Tibial artery (tissue), 4 donors: ENCODE measurements around the gene FARS2.

Experiments used
- DNase-seq, 2 donors: peaks; one replicate each; pipeline ENCODE4 v3.0.0-alpha.2; 2019
- H3K27ac ChIP-seq, 2 donors: fragments of 200-600 bp; sonication (generic) in 1 of 2; 1 replicate in 1 of 2; 2 replicates in 1 of 2; pipeline ENCODE4 v1.5.1; 2018 to 2019; ENCODE audit warnings: mild to moderate bottlenecking in 1 of 2
- H3K27me3 ChIP-seq, 2 donors: fragments of 200-600 bp; sonication (generic) in 1 of 2; one replicate each; pipeline versions ENCODE4 v1.5.1 to v1.6.0; 2016 to 2019
- H3K36me3 ChIP-seq, 3 donors: fragments of 200-600 bp; sonication (generic) in 2 of 3; one replicate each; pipeline ENCODE4 v1.5.1; 2016 to 2019; ENCODE audit warnings: mild to moderate bottlenecking in 2 of 3
- H3K4me1 ChIP-seq, 4 donors: fragments of 200-600 bp; sonication (generic) in 2 of 4; 1 replicate in 3 of 4; 2 replicates in 1 of 4; pipeline ENCODE4 v1.5.1; 2016 to 2019
- H3K4me3 ChIP-seq, 2 donors: fragments of 200-600 bp; sonication (generic) in 1 of 2; 1 replicate in 1 of 2; 2 replicates in 1 of 2; pipeline ENCODE4 v1.5.1; 2018 to 2019; ENCODE audit warnings: mild to moderate bottlenecking in 2 of 2
- H3K9me3 ChIP-seq, 3 donors: fragments of 200-600 bp; sonication (generic) in 1 of 3; one replicate each; pipeline ENCODE4 v1.5.1; 2016 to 2019
- CTCF ChIP-seq, 2 experiments: fragments of 200-600 bp in 1 of 2; fragments of 450-650 bp in 1 of 2; IDR thresholded peaks; one replicate each; pipeline ENCODE4 v1.5.1; 2017 to 2019; ENCODE audit warnings: antibody characterized with exemption in 2 of 2, mild to moderate bottlenecking in 1 of 2, moderate library complexity in 1 of 2
- intact Hi-C: fragments of 100-400 bp; cut with DNase I; formaldehyde crosslinking; loops from one replicate; pipeline ENCODE4 v1.15.0; 2023; ENCODE audit warnings: low total_unique reads

FARS2 gene

GRCh38 chr6:5259428-5259827 is 1.9 kb upstream of the FARS2 start:
- H3K36me3 ChIP-seq, result no peaks in the 10 kb centered on the region
- H3K4me3 ChIP-seq, result peak overlapping the region; percentile 83 to 91
- no peak for DNase-seq
- no peak for TF ChIP-seq CTCF (IDR thresholded peaks at IDR 0.05)
- H3K4me1 ChIP-seq, result peaks cover 0 to 19% (median 12%) of the 10 kb centered on the region in 4 donors
- peak overlapping the region; percentile 96 to 97 for H3K27ac ChIP-seq
- no peaks in the 10 kb centered on the region for H3K27me3 ChIP-seq
- no peaks in the 10 kb centered on the region for H3K9me3 ChIP-seq
- intact Hi-C loops, result no loop called here

DNA sequence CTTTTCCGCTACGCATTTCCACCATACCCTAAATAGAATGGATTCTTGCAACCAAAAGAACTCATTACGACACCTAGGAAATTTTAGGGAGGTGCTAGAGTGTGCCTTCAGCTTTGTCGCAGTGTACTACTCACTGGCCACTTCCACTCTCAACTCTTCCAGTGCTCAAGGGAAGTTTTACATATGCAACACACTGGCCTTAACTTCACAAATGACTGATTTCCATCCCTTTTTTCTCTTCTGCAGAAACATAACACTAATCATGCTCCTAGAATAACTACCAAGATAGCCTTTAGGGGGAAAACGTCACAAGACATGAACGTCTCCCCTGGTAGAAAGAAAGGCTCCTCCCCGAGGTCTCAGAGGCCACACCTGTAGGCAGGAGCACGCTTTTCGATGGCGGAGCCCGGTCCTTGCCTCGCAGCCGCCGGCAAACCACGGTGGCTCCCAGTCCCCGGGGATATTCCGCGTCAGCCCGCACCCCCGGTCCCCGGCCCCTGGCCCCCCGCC is 1.1 kb upstream of the FARS2 start:
- TF ChIP-seq CTCF (IDR thresholded peaks at IDR 0.05), result no peak

DNA sequence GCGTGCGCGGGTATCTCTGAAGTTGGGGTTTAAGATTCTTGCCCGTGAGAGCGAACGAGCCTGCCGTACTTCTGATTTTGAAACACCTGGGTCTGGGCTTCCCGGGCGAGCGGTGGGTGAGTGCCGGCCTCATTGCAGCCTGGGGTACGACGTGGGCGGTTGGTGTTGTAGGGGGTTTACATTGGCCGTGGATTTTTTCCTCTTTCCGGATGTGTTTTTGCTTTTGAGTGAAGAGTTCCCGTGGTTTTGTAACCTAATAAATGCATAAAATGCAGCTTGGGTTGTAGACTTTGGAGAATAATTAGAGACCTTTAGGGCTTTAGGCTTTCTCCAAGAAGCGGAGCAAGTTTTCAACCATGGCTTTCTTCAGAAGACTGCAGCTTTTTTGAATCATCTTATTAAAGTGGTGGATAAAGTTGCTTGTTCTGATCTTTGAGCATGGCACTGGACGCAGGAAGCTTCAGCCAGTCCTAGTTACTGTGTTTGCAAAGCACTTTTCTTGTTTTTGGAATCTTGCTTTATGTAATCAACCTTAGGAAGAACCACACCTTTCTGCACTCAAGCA is 314 bp downstream of the FARS2 start:
- Histone ChIP-seq H3K36me3 (no peaks in the 10 kb centered on the region), H3K27me3 (no peaks in the 10 kb centered on the region), H3K27ac (peak overlapping the region; percentile 96 to 97), H3K4me3 (peak overlapping the region; percentile 83 to 91), H3K4me1 (peaks cover 0 to 19% (median 12%) of the 10 kb centered on the region in 4 donors), H3K9me3 (no peaks in the 10 kb centered on the region)
- intact Hi-C loops, result loop anchor here (2.0 kb wide), 1 partner anchor 53 kb away; no protein-coding TSS in a partner anchor
- DNase-seq, result no peak
- TF ChIP-seq CTCF (IDR thresholded peaks at IDR 0.05), result no peak

More for the DNA sequence above, 1.1 kb upstream of the FARS2 start:
- peaks cover 0 to 19% (median 12%) of the 10 kb centered on the region in 4 donors for H3K4me1 ChIP-seq
- no peaks in the 10 kb centered on the region for H3K27me3 ChIP-seq
- no peaks in the 10 kb centered on the region for H3K36me3 ChIP-seq
- peak overlapping the region; percentile 96 to 97 for H3K27ac ChIP-seq
- H3K9me3 ChIP-seq, result no peaks in the 10 kb centered on the region
- intact Hi-C loops, result loop anchor here (2.0 kb wide), 1 partner anchor 51 kb away; no protein-coding TSS in a partner anchor
- H3K4me3 ChIP-seq, result peak overlapping the region; percentile 83 to 91
- peak in 1 of 2 donors; percentile 27 for DNase-seq

- intact Hi-C loops, result no loop called here
- no peak for TF ChIP-seq CTCF (IDR thresholded peaks at IDR 0.05)
- DNase-seq, result no peak
- no peaks in the 10 kb centered on the region for H3K36me3 ChIP-seq
- H3K4me1 ChIP-seq, result peaks cover 0 to 10% (median 4%) of the 10 kb centered on the region in 4 donors
- no peaks in the 10 kb centered on the region for H3K27me3 ChIP-seq
- no peak overlapping the region for H3K27ac ChIP-seq
- no peaks in the 10 kb centered on the region for H3K9me3 ChIP-seq
- no peak overlapping the region for H3K4me3 ChIP-seq
Observed at GRCh38 chr6:5266423-5266822, 5.1 kb downstream of the FARS2 start.

GRCh38 chr6:5270093-5270680 is 8.9 kb downstream of the FARS2 start:
- H3K27me3 ChIP-seq, result no peaks in the 10 kb centered on the region
- no peak for TF ChIP-seq CTCF (IDR thresholded peaks at IDR 0.05)
- H3K27ac ChIP-seq, result no peak overlapping the region
- intact Hi-C loops, result no loop called here
- DNase-seq, result no peak
- no peak overlapping the region for H3K4me3 ChIP-seq
- no peaks in the 10 kb centered on the region for H3K36me3 ChIP-seq
- no peaks in the 10 kb centered on the region for H3K9me3 ChIP-seq
- H3K4me1 ChIP-seq, result no peaks in the 10 kb centered on the region
